IPS-15b (cell line): ENCODE measurements around the gene GADD45GIP1.
"Not testable (repeated sequence)": the region's sequence is repeated elsewhere in the genome, so short reads cannot be mapped to it uniquely, and the experiment has no call there.

Experiments
- H3K27me3 ChIP-seq: one replicate; pipeline ENCODE4 v1.6.1; 2013; ENCODE audit warnings: low read length; ENCODE audit not compliant: control insufficient read depth, insufficient read depth
- H3K36me3 ChIP-seq: one replicate; pipeline ENCODE4 v1.6.1; 2013; ENCODE audit warnings: low read length; ENCODE audit not compliant: control insufficient read depth, insufficient read depth
- H3K4me1 ChIP-seq: one replicate; pipeline ENCODE4 v1.6.1; 2013; ENCODE audit warnings: mild to moderate bottlenecking, low read length; ENCODE audit not compliant: control insufficient read depth, insufficient read depth
- H3K4me3 ChIP-seq: one replicate; pipeline ENCODE4 v1.5.1; 2013; ENCODE audit warnings: low read depth, low read length
- H3K9ac ChIP-seq: one replicate; pipeline ENCODE4 v1.6.1; 2013; ENCODE audit warnings: low read depth, mild to moderate bottlenecking, low read length
- H3K9me3 ChIP-seq: one replicate; pipeline ENCODE4 v1.6.1; 2013; ENCODE audit warnings: mild to moderate bottlenecking, low read length; ENCODE audit not compliant: control insufficient read depth, insufficient read depth

The GADD45GIP1 gene

DNA sequence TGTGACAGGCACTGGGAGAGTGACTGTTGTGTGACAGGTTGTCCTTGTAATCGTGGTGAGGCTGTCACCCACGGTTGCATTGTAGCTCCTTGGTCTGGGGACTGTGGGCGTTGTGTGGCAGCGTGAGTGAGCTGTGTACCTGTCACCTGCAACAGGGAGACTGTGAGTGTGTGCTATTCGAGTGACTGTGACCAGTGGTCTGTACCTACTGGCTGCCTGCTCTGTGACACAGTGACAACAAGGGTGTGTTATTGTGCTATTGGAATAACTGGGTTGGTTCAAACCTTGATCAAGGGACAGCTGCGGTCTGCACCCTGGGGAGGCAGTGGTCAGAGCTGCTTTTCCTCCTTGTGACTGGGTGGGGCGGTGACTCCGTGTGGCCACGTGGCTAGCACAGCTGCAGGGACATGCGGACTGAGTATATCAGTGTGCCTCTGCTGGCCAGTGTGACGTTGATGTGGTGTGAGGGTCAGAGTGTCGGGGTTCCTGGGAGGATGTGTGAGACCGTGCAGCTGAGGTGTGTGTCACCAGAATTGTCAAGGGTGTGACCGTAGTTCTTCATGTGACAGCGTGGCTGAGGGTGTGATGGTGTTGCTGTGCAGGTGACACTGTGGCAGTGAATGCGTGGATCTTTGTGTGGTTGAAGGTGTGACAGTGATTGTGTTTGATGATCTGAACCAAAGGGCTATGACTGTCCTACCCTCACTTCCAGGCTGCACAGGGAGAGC is 28.2 kb upstream of the GADD45GIP1 start:
- H3K27me3 ChIP-seq = peaks cover 64% of the 10 kb centered on the region
- H3K4me1 ChIP-seq = peaks cover 2% of the 10 kb centered on the region
- no peaks in the 10 kb centered on the region for H3K36me3 ChIP-seq
- no peaks in the 10 kb centered on the region for H3K9me3 ChIP-seq
- H3K9ac ChIP-seq = no peak overlapping the region
- peak overlapping the region; percentile 8 for H3K4me3 ChIP-seq

DNA sequence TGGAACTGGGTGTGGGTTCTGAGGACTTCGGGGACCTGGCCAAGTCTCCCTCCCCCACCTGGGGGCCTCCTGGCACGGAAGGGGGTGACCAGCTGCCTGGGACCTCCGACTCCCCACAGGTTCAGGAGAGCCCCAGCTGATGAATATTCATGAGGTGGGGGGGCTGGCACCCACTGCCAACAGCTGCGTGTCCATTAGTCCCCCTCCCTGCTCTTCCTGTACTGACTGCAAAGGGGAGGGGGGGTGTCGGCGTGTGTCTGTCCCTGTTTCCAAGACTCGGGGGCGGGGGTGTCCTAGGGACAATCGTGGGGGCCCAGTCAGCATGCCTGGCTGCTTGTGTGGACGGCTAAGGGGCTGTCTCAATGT is 27.6 kb upstream of the GADD45GIP1 start:
- H3K4me1 ChIP-seq = peaks cover 2% of the 10 kb centered on the region
- no peak overlapping the region for H3K9ac ChIP-seq
- peaks cover 59% of the 10 kb centered on the region for H3K27me3 ChIP-seq
- no peaks in the 10 kb centered on the region for H3K9me3 ChIP-seq
- no peak overlapping the region for H3K4me3 ChIP-seq
- no peaks in the 10 kb centered on the region for H3K36me3 ChIP-seq

DNA sequence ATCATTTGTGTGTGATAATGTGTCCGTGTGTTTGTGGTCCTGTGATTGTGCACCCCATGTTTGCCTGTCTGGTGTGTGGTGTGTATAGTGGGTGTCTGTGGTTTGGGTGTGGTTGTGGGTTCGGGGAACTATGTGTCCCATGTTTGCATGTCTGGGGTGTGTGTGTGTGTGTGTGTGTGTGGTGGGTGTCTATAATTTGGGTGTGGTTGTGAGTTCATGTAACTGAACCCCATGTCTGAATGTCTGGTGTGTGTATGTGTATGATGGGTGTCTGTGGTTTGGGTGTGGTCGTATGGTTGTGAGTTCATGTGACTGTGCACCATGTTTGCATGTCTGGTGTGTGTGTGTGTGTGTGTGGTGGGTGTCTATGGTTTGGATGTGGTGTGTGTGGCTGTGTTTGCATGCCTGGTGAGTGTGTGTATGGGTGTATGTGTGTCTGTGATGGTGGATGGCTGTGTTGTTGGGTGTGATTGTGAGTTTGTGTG is 27.2 kb upstream of the GADD45GIP1 start:
- H3K4me3 ChIP-seq = no peak overlapping the region
- H3K9ac ChIP-seq = no peak overlapping the region
- peaks cover 2% of the 10 kb centered on the region for H3K4me1 ChIP-seq
- no peaks in the 10 kb centered on the region for H3K36me3 ChIP-seq
- H3K9me3 ChIP-seq = no peaks in the 10 kb centered on the region
- peaks cover 55% of the 10 kb centered on the region for H3K27me3 ChIP-seq

DNA sequence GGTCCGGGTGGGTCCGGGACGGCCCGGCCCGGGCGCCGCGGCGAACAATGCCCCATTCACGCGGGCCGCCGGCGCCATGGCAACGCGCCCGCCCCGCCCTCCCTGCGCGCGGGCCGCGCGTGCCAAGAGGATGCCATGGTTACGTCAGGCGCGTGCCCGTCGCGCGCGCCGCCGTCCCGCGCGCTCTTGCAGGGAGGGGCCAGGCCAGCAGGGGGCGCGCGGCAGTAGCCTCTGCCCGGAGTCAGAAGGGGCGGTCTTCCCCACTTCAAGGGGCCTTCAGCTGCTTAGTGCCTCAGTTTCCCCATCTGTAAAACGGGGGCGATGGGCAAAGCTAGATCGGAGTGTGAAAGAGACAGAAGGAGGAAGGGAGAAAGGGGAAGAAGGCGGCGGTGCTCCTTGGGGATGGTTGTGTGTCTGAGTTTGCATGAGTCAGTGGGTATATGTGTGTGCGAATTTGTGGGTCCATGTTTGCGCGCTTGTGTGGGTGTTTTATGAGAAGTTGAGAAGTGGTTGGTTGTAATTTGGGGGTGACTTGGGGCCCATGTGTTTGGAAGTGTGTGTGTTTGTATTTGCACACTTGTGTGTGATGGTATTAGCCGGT is 26.6 kb upstream of the GADD45GIP1 start:
- H3K36me3 ChIP-seq = no peaks in the 10 kb centered on the region
- H3K9me3 ChIP-seq = no peaks in the 10 kb centered on the region
- peaks cover 51% of the 10 kb centered on the region for H3K27me3 ChIP-seq
- H3K9ac ChIP-seq = no peak overlapping the region
- H3K4me3 ChIP-seq = peak overlapping the region; percentile 35
- peaks cover 2% of the 10 kb centered on the region for H3K4me1 ChIP-seq

DNA sequence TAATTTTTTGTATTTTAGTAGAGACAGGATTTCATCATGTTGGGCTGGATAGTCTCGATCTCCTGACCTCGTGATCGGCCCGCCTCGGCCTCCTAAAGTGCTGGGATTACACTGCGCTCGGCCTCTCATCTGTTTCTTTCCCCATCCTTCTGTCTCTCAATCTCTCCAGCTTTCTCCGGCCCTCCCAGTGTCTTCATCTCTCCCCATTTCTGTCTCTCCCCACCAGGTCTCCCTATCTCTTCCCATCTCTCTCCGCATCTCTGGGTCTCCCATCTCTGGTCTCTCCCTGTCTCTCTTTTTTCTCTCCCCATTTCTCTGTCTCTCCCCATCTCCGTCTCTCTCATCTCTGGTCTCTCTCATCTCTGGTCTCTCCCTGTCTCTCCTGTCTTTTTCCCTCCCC is 26.1 kb upstream of the GADD45GIP1 start:
- Histone ChIP-seq H3K4me3 (peak overlapping the region; percentile 35), H3K36me3 (no peaks in the 10 kb centered on the region), H3K9ac (no peak overlapping the region), H3K27me3 (peaks cover 46% of the 10 kb centered on the region), H3K4me1 (peaks cover 2% of the 10 kb centered on the region), H3K9me3 (no peaks in the 10 kb centered on the region)

DNA sequence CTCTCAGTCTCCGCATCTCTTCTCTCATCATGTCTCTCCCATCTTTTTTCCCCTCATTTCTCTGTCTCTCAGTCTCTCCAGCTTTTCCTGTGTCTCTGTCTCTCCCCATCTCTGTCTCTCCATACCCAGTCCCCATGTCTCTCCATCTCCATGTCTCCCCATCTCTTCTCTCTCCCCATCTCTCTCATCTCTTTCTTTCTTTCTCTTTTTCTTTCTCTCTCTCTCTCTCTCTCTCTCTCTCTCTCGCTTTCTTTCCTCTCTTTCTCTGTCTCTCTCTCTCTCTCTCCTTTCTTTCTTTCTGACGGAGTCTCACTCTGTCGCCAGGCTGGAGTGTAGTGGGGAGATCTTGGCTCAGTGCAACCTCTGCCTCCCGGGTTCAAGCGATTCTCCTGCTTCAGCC is 25.6 kb upstream of the GADD45GIP1 start:
- Histone ChIP-seq H3K36me3 (no peaks in the 10 kb centered on the region), H3K4me1 (peaks cover 2% of the 10 kb centered on the region), H3K9ac (no peak overlapping the region), H3K4me3 (no peak overlapping the region), H3K9me3 (no peaks in the 10 kb centered on the region), H3K27me3 (peaks cover 45% of the 10 kb centered on the region)

DNA sequence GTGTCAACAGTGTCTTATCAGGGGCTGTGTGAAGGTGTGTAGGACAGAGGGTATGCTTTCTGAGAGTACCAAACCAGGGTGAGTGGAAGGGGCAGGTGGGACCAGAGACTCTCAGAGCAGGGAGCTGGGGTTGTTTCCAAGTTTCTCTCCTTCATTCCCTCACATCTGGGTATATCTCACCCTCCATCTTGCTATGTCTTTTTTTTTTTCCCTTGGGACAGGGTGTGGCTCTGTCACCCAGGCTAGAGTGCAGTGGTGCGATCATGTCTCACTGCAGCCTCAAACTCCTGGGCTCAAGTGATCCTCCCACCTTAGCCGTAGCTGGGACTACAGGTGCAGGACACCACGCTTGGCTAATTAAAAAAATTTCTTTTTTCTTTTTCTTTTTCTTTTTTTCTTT is 23.0 kb upstream of the GADD45GIP1 start:
- H3K27me3 ChIP-seq = peaks cover 30% of the 10 kb centered on the region
- H3K9me3 ChIP-seq = no peaks in the 10 kb centered on the region
- no peaks in the 10 kb centered on the region for H3K36me3 ChIP-seq
- no peak overlapping the region for H3K4me3 ChIP-seq
- H3K9ac ChIP-seq = no peak overlapping the region
- no peaks in the 10 kb centered on the region for H3K4me1 ChIP-seq

DNA sequence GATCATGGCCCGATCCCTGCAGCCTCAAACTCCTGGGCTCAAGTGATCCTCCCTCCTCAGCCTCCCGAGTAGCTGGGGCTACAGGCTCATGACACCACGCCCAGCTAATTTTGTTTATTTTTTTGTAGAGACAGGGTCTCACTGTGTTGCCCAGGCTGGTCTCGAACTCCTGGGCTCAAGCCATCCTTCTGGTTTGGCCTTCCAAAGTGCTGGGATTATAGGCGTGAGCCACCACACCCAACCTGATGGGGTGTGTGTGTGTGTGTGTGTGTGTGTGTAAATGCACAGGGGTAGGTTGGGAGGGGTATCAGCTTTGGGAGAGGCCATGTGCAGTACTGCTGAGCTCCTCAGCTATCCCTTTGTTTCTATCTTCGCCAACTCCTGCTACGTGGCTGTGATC is 19.1 kb upstream of the GADD45GIP1 start:
- H3K36me3 ChIP-seq, H3K4me3 ChIP-seq, H3K9ac ChIP-seq, H3K9me3 ChIP-seq, H3K27me3 ChIP-seq, H3K4me1 ChIP-seq: not testable (repeated sequence)

DNA sequence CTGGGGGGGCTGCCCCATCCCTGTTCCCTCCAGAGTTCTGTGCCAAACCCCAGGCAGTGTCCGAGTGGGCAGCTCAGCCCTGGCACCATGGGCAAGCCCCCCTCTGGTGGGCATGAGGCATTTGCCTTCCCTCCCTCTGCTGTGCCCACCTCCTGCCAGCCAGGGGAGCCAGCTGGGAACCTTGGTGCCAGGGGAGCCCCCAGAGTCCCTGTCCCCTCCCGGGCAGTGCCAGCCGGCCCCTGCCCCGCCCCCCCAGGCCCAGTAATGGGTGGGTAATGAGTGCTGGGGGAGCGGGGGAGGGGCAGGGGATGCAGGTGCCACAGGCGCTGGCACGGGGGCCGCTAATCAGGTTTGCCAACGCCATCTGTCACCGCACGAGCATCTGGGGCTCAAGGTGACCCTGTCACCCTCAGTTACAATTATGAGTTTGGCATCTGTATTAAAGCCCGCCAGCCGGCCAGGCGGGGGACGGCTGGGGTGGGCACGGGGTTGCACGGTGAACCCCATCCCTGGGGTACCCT is 18.3 kb upstream of the GADD45GIP1 start:
- Histone ChIP-seq H3K36me3 (no peaks in the 10 kb centered on the region), H3K27me3 (no peaks in the 10 kb centered on the region), H3K4me3 (no peak overlapping the region), H3K4me1 (no peaks in the 10 kb centered on the region), H3K9me3 (no peaks in the 10 kb centered on the region), H3K9ac (no peak overlapping the region)

DNA sequence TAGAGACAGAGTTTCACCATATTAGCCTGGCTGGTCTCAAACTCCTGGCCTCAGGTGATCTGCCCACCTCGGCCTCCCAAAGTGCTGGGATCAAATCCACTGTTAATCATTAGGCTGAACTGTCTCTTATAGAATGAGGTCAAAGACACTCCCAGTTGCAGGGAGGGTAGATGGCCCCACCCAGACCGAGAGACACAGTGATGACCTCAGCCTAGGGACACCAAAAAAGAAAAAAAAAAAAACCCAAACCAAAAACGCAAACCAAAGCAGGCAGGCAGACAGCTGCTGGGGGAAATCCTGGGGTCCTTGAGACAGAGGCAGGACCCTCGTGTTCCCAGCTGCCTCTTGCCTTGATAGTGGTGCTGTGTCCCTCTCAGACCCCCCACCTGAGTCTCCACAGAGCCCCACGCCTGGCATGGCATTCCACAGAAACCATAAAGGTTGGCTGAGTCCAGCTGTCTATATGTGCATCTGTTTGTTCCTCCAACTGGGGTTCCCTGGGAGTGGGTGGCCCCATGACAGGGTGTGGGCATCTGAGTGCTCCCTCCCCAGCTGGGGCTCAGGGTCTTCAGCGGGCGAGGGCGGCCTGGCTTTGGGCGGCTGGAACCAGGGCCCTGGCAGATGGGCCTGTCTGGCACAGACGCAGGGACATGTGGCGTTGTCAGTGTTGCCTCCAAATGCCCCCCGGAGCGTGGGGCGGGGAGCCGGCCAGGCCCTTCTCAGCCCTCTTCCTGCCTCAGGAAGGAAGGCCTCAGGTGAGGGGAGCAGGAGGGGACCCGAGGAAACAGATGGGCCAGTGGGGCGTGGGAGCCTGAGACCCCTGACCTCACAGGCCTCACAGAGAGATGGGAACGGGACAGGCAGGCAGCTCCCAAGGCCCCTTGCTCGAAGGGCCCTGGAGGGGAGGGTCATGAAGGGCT is 17.5 kb upstream of the GADD45GIP1 start:
- Histone ChIP-seq H3K4me3 (no peak overlapping the region), H3K9ac (no peak overlapping the region), H3K36me3 (no peaks in the 10 kb centered on the region), H3K4me1 (no peaks in the 10 kb centered on the region), H3K27me3 (no peaks in the 10 kb centered on the region), H3K9me3 (no peaks in the 10 kb centered on the region)

DNA sequence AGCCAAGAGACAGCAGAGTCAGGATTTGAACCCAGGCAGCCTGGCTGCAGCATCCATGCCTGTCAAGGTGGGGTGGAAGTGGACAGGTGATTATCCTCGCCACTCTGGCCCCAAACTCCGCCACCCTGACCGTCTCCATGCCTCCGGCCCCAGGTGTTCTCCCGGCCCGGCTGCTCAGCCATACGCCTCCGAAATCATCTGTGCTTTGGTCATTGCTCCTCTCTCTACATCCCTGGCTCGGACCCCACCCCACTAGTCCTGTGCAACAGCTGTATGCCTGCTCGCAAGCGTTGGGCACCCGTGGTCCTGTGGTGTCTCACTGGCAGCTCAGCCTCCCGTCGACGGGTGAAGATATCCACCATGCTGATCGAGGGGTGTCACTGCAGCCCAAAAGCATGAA is 16.2 kb upstream of the GADD45GIP1 start:
- no peaks in the 10 kb centered on the region for H3K9me3 ChIP-seq
- H3K4me1 ChIP-seq = no peaks in the 10 kb centered on the region
- no peak overlapping the region for H3K9ac ChIP-seq
- H3K36me3 ChIP-seq = no peaks in the 10 kb centered on the region
- no peak overlapping the region for H3K4me3 ChIP-seq
- no peaks in the 10 kb centered on the region for H3K27me3 ChIP-seq
